ELR (cell line): ENCODE measurements around the gene HOXA11.

Experiments used
- DNase-seq: peaks from one replicate; pipeline ENCODE4 v3.0.0-alpha.2; 2015; ENCODE audit warnings: low read depth

Gene HOXA11

DNA sequence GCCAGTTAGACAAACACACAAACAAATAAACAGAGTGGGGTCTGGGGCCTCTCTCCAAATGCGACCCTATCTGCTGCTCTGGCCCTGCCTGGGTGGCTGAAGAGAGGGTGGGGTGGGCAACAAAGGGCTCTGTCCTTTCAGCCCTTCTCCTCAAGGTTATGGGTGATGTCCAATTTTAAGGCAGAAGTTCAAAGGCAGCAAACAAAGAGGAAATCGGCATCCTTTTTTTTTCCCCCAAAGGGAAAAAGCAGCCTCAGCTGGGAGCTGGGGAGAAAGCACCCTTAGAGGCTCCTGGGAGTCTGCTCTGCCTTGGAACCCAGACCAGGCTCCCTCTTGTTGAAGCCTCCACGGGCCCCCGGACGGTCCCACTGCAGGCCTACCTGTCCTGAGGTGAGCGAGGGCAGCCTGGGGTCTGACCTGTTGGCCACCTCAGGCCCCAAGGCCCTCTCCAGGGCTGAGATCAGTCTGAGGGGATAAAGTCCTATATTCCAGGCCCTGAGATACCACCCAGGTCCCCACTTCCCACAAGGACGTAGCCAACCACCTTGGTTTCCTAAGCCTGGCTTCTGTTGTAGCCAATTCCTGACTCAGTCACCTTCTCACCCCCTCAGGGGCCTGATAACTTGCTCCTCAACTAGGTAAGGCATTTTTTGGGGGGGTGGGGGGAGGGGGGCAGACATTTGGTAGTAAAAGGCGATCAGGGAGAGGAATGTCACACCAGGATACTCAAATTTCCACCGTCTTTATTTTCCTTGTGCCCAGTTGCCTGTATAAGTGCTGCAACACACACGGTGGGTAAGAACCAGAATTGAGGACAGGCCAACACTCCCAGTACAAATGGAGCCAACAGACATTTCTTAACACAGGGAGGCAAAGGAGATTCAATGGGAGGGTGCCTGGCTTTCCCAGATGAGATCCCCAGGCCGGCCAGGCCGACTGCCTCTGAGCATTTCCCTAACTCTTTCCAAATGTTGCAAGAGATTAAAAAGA lies 4.3 kb downstream of the HOXA11 start:
- peak; percentile 56 for DNase-seq

- DNase-seq: peak; percentile 94
Measured at GRCh38 chr7:27179503-27180430, 5.3 kb downstream of the HOXA11 start.

DNA sequence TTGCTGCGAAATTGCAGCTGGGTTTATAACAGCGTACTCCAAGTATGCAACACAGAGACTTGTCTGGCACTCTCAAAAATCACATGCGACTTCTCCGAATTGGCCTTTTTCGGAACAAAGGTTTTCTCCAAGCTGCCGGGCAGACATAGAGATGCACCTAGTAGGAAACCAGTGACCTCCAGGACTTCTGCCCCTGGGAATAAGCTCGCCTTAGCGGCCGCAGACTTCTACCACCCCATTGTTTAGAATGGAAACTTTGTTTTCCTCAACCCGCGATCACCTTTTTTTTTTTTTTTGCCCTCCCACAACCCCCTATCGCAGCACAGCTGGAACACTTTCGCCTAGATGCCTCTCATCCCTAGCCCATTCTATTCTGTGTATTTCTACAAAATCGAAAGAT lies 6.0 kb downstream of the HOXA11 start:
- DNase-seq: peak; percentile 58

- DNase-seq: peak; percentile 90
Measured at GRCh38 chr7:27178366-27178765, 6.7 kb downstream of the HOXA11 start.

DNA sequence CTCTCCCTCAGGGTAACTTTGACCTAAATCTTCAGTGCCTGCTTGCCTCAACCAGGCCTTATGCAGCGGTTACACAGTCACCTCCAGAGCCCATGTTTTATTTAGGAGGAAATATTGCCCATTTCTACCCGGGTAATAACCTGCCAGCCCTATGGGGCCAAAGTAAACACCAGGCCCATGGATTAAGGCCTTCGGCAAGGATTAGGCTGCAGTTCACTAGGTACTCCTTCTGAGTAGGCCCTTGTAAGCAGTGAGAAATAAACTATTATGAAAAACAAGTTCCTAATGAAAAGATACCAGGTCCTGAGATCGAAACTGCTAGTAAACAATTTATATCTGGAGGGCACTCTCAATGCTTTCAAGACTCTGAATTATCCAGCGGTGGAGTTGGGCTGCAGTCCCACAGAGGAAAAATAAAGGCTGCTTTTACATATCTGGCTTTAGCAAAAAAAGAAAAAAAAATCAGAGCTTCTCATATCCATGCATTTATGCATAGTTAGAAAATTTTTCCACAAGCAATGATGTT lies 7.2 kb downstream of the HOXA11 start:
- peak; percentile 58 for DNase-seq

- peak; percentile 71 for DNase-seq
Measured at GRCh38 chr7:27176962-27177794, 7.9 kb downstream of the HOXA11 start.

- DNase-seq: no peak
Measured at GRCh38 chr7:27176524-27176845, 8.5 kb downstream of the HOXA11 start.

GRCh38 chr7:27175626-27176523 lies 9.2 kb downstream of the HOXA11 start:
- DNase-seq: peak; percentile 85

DNA sequence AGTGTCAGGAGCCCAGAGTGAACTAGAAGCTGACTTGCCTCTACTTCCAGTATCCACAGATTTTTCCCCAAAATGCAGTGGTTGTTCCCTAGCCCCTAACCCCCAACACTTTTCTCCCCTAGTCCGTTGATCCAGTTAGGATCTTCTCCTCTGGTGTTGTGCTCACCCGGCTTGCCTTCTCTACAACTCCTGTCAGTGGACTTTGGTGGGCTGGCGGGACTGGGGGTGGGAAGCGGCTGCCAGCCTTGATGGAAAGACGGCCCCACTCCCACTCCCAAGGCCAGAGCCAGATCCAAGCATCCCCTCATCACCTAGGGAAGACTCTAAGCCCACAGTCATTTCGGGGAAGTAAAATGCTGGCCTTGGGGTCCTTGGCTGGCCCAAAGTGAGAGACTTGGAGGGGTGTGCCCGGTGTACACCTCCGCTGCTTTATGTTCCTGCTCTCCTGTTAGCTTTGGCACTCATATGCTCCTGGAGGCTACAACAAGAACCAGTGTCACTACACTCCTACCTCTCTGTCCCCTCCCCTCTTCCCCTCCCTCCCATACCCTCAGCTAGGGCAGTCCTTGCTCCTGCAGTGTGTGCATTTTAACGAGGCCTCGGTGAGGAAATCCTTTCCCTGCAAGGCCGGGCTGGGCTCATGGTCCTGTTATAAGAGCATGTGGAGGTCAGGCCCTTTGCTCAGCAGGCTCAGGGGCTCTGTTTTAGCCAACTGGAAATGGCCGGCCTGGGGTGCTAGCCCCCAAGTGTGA lies 10.0 kb downstream of the HOXA11 start:
- DNase-seq: peak; percentile 68

DNA sequence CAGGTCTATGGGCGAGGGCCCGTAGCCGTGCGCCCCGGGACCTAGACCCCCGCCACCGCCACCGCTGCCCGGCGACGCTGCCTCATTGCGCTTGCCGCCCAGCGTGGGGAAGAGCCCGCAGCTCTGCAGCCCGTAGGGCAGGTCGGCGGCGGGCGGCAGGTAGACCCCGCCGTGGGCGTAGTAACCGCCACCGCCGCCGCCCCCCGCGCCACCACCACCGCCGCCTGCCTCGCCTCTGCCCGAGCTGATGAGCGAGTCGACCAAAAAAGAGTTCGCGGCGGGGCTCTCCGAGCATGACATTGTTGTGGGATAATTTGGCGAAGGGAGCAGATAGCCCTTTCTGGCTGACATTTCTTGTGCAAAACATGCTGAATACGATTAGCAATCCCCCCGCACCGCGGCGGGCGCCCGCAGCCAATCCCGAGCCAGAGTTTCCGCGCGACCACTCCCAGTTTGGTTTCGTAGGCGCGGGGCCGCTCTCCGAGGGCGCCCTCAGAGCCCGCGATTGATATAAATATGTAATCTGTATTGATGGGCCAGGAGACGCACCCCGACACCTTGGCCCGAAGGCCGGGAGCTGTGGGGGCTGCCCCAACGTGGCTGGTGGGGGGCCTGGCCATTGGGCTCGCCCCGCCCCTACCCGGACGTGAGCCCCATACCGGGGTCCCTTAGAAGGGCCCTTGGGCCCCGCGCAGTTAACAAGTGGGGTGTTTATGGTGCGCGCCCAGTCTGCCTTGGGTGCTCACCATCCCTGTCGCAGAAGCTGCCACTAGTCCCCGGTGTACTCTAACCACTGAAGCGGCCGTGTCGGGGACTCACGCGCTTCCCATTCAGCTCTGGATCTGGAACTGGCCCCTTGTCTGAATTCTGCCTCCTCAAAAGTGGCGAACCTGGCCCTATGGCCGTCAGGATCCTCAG lies 10.8 kb downstream of the HOXA11 start, which contains the start of gene HOXA10:
HOXA10 (minus strand) TSS at position 365 of the 918 bp plus-strand sequence; CDS start at position 351, 14 bp downstream.
- DNase-seq: peak; percentile 82

- DNase-seq: peak; percentile 61
Measured at GRCh38 chr7:27173511-27173955, 11.5 kb downstream of the HOXA11 start.

DNA sequence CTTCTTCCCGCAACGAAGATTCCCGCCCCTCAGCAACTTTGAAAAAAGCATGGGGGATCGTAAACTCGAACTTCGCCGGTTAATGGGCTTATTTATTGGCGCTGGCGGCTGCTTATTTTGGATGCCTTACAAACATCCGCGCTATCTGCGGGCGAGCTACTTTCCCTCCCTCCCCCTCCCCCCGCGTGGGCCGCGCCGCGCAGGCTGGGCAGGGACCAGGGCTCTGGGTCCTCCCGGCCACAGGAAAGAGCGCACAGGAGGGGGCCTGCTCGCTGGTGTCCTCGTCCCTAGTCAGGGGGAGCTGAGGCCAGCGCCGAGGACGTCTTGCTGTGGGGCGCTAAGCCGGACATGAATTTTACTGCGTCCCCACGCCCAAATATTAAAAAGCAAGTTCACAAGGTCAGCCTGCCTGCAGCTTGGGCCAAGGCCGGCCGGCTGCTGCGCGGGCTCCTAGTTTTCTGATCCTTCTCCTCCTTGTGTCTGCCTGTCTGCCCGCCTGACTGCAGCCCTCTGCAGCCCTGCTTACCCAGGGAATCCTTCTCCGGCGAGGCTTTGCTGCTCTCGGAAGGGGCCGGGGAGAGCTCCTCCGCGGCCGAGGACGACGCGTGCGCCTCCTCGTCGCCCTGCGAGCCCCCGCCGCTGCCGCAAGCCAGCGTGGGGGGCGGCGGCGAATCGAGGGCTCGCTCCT lies 12.1 kb downstream of the HOXA11 start:
- DNase-seq: peak; percentile 75

DNA sequence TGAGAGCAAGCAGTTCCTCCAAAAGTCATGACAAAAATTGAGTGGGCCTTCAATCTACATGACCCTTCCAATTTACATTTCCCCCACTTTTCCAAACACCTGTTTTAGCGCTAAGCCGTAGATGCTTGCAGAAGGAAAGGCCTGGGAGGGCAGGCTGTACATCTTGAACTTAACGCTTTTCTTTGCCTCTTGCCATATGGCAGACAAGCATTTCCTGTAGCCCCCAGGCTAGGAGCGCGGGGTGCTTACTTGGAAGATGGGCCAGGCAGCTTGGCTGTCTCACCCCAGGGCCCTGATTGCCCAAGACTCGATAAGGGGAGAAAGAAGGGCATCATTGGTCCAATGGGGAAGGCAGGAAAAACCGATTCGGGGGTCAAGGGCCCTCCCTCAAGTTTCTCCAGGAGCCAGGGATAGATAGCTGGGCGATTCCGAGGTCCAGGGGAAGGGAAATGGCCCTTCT lies 12.7 kb downstream of the HOXA11 start:
- DNase-seq: peak; percentile 92

DNA sequence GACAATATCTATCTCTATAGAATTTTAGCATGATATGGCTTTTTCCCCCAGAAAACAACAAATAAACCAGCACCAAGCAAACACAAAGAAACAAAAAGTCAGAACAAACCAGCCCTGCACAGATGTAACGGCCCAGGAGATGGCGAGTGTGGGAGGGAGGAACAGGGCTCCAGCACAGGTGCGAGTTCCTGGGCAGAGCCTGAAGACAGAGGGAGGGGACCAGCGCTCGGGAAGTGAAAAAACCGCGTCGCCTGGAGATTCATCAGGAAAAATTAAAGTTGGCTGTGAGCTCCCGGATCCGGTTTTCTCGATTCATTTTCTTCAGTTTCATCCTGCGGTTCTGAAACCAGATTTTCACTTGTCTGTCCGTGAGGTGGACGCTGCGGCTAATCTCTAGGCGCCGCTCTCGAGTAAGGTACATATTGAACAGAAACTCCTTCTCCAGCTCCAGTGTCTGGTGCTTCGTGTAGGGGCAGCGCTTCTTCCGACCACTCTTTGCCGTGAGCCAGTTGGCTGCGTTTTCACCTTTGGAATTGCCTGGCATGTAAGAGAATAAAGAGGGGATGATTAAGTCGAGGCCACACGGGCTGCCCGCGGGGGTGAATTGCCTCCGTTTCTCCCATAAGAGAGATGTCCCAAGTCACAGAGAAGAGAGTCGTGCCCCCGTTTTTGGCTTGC lies 13.3 kb downstream of the HOXA11 start:
- DNase-seq: peak; percentile 78

DNA sequence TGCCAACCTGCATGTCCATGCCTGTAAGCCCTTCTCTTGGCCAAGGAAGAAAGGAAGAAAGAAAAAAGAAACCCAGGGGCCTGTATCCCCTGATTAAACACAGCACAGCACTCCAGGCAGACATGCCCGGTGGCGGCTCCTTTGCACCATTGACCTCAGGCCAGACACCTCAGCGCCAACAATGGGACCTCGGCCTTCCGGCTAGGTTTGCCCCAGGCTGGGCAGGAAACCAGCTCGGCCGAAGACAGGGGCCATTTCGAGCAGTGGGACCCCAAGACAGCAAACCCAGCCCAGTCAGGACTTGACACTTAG lies 13.8 kb downstream of the HOXA11 start:
- peak; percentile 86 for DNase-seq

GRCh38 chr7:27170426-27171324 lies 14.4 kb downstream of the HOXA11 start:
- peak; percentile 34 for DNase-seq
